BJ (cell line): Measurements from ENCODE around the gene ART3. TPM values are rescaled to one million over a fixed set of nuclear protein-coding genes. Genes with fewer than 3 reads are reported as not detected.

ENCODE experiments used
- CTCF ChIA-PET: fragments of 350-600 bp; formaldehyde crosslinking; extraction: SDS; loops from one replicate; lab custom pipeline; 2021; ENCODE audit warnings: antibody characterized with exemption, inconsistent platforms; lab: Yijun Ruan, JAX
- POLR2A ChIA-PET: fragments of 300-600 bp; sonication (Branson Sonifier 250); formaldehyde crosslinking; extraction: SDS; loops from one replicate; lab custom pipeline; 2021; ENCODE audit warnings: antibody characterized with exemption; lab: Charles Lee
- DNase-seq: peaks from one replicate; pipeline ENCODE4 v3.0.0-alpha.2; 2011; ENCODE audit warnings: low read depth
- H3K27me3 ChIP-seq: 2 replicates; pipeline ENCODE4 v1.6.0; 2011; ENCODE audit warnings: low read length; ENCODE audit not compliant: control insufficient read depth, insufficient read depth
- H3K36me3 ChIP-seq: 2 replicates; pipeline ENCODE4 v1.5.1; 2011; ENCODE audit warnings: low read length; ENCODE audit not compliant: control insufficient read depth, insufficient read depth
- H3K4me3 ChIP-seq: 2 replicates; pipeline ENCODE4 v1.5.1; 2011; ENCODE audit warnings: low read depth, mild to moderate bottlenecking, control low read depth, low read length
- polyA plus RNA-seq: library from polyadenylated mRNA; depleted of rRNA; stranded (reverse); fragments of >200 nt; gene quantifications from 2 replicates; pipeline ENCODE4 v1.2.3, GENCODE V29; 2011; rRNA removed
- TF ChIP-seq, protein P1 (sequence below): IDR thresholded peaks from 2 replicates; pipeline ENCODE4 v1.5.1; 2011; ENCODE audit warnings: low read depth, mild to moderate bottlenecking, control low read depth, inconsistent platforms, low read length, moderate library complexity; ENCODE audit not compliant: insufficient read depth

The ART3 gene
- polyA plus RNA-seq, 1 experiment: not detected

DNA sequence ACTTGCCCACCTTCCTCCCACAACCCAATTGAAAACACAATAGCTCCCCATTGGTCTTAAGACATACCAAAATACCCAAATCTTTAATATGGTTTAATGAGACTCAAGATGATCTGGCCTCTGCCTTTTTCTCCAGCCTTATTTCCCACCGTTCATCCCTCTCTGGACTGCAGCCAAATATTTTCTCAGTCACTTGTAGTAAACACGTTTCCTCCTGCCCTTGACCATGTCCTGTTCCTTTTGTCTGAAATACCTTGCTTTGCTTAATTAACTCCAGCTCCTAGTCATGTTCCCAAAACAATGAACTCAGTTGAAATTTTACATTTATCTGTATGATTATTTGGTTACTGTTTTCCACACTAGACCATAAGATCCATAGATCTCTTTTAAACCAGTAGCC, 82.1 kb downstream of the ART3 start:
- CTCF ChIA-PET: interaction anchor here (1.7 to 1.8 kb wide), 2 partner anchors 23 to 221 kb away, joined by 4 to 9 read pairs; no protein-coding TSS in a partner anchor
- H3K27me3 ChIP-seq: no peaks in the 10 kb centered on the region
- no peak for DNase-seq
- POLR2A ChIA-PET: no interaction called here
- no peak overlapping the region for H3K4me3 ChIP-seq
- peaks cover 3% of the 10 kb centered on the region; the same call in 1 of the 2 replicates for H3K36me3 ChIP-seq
- TF ChIP-seq, protein P1, sequence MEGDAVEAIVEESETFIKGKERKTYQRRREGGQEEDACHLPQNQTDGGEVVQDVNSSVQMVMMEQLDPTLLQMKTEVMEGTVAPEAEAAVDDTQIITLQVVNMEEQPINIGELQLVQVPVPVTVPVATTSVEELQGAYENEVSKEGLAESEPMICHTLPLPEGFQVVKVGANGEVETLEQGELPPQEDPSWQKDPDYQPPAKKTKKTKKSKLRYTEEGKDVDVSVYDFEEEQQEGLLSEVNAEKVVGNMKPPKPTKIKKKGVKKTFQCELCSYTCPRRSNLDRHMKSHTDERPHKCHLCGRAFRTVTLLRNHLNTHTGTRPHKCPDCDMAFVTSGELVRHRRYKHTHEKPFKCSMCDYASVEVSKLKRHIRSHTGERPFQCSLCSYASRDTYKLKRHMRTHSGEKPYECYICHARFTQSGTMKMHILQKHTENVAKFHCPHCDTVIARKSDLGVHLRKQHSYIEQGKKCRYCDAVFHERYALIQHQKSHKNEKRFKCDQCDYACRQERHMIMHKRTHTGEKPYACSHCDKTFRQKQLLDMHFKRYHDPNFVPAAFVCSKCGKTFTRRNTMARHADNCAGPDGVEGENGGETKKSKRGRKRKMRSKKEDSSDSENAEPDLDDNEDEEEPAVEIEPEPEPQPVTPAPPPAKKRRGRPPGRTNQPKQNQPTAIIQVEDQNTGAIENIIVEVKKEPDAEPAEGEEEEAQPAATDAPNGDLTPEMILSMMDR: no peak

DNA sequence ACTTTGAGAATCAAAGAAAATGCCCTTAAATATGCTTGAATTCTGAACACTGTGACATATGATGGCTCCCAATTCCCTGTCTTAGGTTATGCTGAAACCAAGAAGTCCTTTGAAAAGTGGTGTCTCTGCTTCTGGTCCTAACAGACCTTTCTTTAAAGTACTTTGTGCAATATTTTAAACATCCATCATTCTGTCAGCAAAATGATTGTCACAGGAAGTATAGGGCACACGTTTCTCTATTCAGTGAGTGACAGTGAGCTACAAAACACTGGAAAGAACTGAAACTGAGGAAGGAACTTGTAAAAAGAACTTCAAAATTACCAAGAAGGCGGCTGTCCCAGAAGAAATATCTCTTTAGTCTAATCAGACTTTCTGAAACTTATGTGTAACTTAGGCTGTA, 85.8 kb downstream of the ART3 start:
- no peak overlapping the region for H3K4me3 ChIP-seq
- ChIA-PET POLR2A (no interaction called here), CTCF (interaction anchor here (0.6 kb wide), 1 partner anchor 21 kb away, joined by 3 read pairs; no protein-coding TSS in a partner anchor)
- TF ChIP-seq, protein P1: no peak
- H3K27me3 ChIP-seq: no peaks in the 10 kb centered on the region
- DNase-seq: no peak
- H3K36me3 ChIP-seq: peaks cover 6% of the 10 kb centered on the region; the same call in 1 of the 2 replicates

Other genes starting within 250 kb of the ART3 start
- gene PPEF2, start 172.3 kb upstream of the ART3 start, polyA plus RNA-seq: not detected in 2 replicates
- gene NAAA, start 133.7 kb upstream of the ART3 start, polyA plus RNA-seq: 24.3 and 26.0 TPM in 2 replicates
- gene SDAD1, start 83.8 kb upstream of the ART3 start, polyA plus RNA-seq: 14.1 and 23.7 TPM in 2 replicates
- not detected in 2 replicates for gene CXCL9, start 67.2 kb upstream of the ART3 start, polyA plus RNA-seq
- gene CXCL10, start 51.2 kb upstream of the ART3 start, polyA plus RNA-seq: not detected in 2 replicates
- gene CXCL11, start 38.6 kb upstream of the ART3 start, polyA plus RNA-seq: not detected in 2 replicates
- gene NUP54, start 73.7 kb downstream of the ART3 start, polyA plus RNA-seq: 19.4 and 38.9 TPM in 2 replicates
- 65.3 and 120 TPM in 2 replicates for gene SCARB2, start 139.1 kb downstream of the ART3 start, polyA plus RNA-seq
- 0.05 and 0.23 TPM in 2 replicates for gene FAM47E, start 177.0 kb downstream of the ART3 start, polyA plus RNA-seq
- 4.2 and 4.4 TPM in 2 replicates for gene STBD1, start 232.0 kb downstream of the ART3 start, polyA plus RNA-seq